Measurements from ENCODE around the gene RSRC1.

DNA sequence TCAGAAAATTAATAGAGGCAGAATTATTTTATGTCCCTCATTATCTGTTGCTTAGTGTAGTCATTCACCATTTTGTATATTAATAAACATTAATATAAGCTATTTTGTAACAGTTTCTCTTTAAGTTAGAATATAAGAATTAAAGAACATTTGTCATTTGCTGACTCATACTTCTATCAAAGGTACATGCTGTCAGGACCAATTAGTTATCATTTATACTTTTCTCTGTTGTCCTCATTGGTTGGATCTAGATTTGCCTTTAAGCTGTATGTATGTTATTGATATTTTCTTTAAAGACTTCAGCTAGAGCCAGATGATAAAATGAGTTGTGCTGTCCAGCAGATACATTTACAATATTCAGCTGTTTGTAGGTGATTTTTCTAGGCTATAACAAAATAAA lies 292.7 kb downstream of the RSRC1 start:
- TF ChIP-seq PAX5 (IDR thresholded peaks at IDR 0.05; ENCODE audit: insufficient read depth, low read length, severe bottlenecking) (no peak), POLR2AphosphoS5 (IDR thresholded peaks at IDR 0.05; ENCODE audit: low read depth, low read length) (no peak)
